A673 (cell line): ENCODE data around the gene TIMP1.

ENCODE experiments used
- EZH2 ChIP-seq: fragments of 200-600 bp; sonication (generic); IDR thresholded peaks from 2 replicates; pipeline ENCODE4 v1.6.1; 2017; ENCODE audit warnings: borderline replicate concordance, low read depth, mild to moderate bottlenecking, mixed read lengths, antibody characterized with exemption, low read length; ENCODE audit not compliant: poor library complexity, severe bottlenecking
- TF ChIP-seq, protein P1 (sequence below): fragments of 300-800, 200-600 bp; sonication (generic); conservative IDR thresholded peaks from 2 replicates; pipeline ENCODE4 v1.5.1; 2017; ENCODE audit warnings: low read depth, mild to moderate bottlenecking, antibody characterized with exemption, low read length, moderate library complexity, mixed read lengths

DNA sequence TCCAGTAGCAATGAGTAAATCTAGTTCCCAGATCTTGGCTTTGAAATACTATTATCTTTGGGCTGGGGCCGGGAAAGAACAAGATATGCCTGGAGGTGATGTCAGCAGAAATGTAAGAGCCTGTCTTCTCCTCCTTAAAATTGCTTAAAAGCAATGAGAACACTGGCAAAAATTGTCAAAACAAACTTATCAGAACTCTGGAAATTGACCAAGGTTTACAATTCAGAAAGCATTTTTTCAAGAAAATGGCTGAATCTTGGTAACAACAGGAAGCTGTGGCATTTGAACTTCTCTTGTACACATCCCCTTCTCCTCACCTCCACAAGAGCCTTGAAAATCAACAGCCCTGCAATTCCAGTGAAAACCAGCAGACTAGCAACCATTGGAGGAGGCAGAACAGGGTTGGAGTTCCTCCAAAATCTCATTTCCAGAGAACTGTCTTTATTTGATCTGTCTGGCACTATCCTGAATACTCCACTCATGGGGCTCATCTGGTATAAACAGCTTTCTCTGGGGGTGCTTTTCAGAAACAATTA is 13.5 kb downstream of the TIMP1 start:
- TF ChIP-seq EZH2 = no peak
- TF ChIP-seq, protein P1, sequence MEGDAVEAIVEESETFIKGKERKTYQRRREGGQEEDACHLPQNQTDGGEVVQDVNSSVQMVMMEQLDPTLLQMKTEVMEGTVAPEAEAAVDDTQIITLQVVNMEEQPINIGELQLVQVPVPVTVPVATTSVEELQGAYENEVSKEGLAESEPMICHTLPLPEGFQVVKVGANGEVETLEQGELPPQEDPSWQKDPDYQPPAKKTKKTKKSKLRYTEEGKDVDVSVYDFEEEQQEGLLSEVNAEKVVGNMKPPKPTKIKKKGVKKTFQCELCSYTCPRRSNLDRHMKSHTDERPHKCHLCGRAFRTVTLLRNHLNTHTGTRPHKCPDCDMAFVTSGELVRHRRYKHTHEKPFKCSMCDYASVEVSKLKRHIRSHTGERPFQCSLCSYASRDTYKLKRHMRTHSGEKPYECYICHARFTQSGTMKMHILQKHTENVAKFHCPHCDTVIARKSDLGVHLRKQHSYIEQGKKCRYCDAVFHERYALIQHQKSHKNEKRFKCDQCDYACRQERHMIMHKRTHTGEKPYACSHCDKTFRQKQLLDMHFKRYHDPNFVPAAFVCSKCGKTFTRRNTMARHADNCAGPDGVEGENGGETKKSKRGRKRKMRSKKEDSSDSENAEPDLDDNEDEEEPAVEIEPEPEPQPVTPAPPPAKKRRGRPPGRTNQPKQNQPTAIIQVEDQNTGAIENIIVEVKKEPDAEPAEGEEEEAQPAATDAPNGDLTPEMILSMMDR = no peak
